HG03378 (cell line): ENCODE data around the gene GRK1.
"Not testable (repeated sequence)": the region's sequence is repeated elsewhere in the genome, so short reads cannot be mapped to it uniquely, and the experiment has no call there.

Source experiments
- ATAC-seq: cut with Tn5 transposase; IDR thresholded peaks from one replicate; pipeline ENCODE4 v1.9.1; 2021; ENCODE audit warnings: mild to moderate bottlenecking, moderate library complexity; ENCODE audit not compliant: unreplicated experiment

GRK1 gene

DNA sequence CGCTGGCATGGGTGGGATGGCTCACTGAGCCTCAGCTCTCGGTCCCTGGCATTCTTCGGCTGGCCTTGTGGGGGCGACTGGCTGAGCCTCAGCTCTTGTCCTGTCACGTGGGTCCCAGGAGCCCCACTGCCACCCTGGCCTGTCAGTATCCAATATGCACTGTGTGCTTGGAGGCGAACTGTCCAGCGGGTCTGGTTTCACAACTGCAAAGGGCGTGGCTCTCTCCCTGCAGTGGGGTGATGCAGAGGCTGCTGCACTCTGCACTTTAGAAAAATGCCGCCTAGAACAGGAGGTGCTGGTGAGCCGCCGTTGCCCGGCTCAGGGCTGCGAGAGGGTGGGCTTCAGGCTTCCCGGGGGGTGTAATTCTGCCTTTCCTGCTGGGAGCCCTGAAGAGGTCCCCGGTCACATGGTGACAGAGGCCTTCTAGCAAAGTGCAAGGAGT is 75.0 kb downstream of the GRK1 start:
- no peak for ATAC-seq

DNA sequence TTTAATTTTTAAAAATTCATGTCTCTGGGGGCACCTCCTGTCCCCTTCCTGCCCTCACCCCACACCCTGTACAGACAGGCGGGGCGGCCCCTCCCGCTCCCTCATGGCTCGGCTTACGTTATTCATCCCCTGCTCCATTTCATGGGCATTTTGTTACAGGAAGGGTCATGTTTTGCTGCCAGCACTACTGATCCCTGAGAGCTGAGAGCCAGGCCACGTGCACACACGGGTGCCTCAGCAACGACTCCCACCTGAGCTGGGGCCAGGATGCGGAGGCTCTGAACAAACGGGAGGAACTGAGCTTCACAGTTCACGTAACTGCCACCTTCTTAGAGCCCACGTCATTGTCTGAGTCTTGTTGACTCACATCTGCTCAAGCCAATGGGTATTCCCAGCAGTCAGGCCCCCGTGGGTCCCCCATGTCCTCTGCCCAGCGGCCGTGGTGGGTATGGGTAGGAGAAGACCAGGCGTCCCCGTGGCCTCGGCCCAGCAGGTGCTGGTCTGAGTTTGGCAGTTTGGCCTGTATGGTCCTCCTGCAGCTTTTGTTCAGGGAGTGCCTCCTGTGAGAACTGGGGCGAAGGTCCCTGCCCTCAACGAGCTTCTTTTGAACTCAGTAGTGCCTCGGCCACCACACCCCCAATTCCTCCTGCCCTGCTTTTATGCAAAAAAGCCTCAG is 75.6 kb downstream of the GRK1 start:
- ATAC-seq, result no peak

DNA sequence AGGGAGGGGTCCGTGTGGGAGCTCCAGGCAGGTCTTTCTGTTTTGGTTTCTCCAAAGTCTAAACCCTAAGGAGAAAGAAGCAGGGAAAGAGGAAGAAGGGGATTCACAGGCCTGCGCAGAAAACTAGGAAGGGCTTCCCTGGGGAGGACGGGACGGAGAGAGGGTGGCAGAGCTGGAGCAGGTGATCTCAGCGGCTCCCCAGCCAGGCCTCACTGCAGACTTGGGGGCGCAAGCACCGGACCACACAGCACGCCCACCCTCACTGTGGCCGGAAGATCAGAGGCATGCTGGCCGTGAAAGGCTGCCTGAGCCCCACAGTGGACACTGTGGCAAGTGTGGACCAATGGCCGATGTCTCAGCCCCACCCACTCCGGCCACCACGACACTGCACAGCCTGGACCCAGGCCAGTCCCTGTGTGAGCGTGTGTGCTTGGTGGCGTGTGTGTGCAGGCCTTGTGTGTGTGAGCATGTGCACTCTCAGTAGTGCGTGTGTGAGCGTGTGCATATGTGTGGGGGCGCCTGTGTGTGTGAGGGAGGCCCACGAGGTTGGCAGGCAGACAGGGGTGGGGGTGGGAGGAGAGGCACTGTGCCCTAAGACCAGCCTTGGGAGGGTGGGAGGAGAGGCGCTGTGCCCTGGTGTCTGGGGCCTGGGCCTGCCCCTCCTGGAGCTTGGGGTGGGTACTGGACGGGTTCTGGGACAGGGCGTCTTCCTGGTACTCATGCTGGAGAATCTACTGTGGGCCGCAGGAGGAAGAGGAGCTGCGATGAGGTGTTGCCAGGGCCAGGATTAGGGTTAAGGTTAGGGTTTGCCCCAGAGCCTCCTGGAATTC is 76.6 kb downstream of the GRK1 start:
- ATAC-seq, result no peak

DNA sequence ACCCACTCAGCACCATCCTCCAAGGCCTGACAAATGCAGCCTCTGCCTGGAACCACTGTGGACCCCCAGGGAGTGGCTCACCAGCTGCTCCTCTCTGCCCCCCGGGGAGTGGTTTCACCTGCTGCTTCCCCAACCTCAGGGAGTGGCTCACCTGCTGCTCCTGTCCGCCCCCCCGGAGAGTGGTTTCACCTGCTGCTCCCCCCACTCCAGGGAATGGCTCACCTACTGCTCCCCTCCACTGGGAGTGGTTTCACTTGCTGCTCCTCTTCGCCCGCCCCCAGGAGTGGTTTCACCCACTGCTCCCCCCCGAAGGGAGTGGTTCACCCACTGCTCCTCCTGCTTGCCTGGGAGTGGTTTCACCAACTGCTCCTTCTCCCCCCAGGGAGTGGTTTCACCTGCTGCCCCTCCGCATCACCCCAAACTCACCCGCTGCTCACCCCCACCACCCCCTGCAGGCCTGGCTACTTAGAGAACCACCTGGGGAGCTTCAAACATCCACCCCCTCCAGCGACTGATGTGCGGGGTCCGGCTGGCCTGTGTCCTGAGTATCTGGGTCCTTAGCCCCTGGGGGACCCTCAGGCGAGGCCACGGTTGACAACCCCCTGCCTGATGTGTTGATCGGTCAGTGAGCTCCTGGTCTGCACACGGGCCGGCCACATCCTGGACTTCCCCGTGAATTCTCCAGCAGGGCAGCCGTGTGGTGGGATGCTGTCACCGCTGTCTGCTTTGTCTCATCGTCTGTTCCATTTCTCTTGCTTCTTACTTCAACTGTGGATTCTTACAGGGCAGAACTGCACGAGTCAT is 77.4 kb downstream of the GRK1 start:
- no peak for ATAC-seq

DNA sequence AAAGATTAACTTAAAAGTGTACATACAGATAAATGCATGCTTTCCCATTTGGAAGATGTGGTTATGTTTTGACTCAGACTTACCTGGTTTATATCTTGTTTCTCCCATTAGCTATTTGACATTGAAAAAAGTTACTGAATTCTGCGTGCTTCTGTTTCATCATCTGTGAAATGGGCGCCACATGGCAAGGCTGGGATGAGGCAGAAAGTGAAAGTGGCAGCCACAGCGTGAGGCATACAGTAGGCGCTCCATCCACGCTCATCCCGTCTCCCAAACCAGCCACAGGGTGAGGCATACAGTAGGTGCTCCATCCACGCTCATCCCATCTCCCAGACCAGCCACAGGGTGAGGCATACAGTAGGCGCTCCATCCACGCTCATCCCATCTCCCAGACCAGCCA is 78.0 kb downstream of the GRK1 start:
- ATAC-seq, result no peak

DNA sequence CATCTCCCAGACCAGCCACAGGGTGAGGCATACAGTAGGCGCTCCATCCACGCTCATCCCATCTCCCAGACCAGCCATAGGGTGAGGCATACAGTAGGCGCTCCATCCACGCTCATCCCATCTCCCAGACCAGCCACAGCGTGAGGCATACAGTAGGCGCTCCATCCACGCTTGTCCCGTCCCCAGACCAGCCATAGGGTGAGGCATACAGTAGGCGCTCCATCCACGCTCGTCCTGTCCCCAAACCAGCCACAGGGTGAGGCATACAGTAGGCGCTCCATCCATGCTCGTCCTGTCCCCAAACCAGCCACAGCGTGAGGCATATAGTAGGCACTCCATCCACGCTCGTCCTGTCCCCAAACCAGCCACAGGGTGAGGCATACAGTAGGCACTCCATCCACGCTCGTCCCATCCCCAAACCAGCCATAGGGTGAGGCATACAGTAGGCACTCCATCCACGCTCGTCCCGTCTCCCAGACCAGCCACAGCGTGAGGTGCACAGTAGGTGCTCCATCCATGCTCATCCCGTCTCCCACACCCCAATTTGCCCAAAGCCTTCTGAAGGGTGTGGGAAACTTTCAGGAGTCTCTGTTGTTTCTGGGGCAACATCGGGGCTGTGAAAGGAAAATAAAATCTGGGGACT is 78.6 kb downstream of the GRK1 start:
- ATAC-seq, result not testable (repeated sequence)

DNA sequence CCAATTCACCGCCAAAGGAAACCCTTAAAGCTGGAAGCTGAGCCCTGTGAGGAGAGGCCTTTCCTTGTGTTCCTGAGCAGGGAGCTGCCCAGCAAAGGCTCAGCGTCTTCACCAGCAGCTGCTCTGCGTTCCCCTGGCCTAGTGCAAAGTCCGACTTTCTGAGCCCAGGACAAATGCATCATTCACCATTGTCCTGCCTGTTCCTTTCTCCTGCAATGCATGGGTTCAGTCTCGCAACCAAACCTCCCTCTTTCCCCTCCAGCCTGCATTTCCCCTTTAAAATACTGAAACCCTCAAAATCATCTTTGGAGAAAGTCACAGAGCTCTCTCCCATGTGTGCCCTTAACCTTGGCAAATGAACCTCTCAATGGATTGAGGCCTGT is 79.1 kb downstream of the GRK1 start:
- no peak for ATAC-seq

DNA sequence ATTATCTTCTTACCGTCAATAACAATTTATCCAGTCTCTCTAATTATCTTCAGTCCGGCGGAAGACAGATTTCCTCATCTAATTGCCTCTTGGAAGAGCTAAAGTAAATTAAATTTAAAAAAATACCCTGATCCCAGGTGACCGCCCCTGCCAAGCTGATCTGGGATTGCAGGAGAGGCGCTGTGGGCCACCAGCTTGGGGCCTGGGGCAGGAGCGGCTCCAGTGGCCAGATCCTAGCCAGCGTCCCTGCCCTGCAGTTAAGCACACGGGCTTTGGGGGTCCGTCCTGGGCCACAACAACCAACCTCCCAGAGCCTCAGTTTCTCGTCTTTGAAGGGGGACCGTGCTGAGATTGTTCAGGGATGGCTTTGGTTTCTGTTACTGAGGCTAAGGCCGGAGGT is 79.7 kb downstream of the GRK1 start:
- ATAC-seq, result no peak

DNA sequence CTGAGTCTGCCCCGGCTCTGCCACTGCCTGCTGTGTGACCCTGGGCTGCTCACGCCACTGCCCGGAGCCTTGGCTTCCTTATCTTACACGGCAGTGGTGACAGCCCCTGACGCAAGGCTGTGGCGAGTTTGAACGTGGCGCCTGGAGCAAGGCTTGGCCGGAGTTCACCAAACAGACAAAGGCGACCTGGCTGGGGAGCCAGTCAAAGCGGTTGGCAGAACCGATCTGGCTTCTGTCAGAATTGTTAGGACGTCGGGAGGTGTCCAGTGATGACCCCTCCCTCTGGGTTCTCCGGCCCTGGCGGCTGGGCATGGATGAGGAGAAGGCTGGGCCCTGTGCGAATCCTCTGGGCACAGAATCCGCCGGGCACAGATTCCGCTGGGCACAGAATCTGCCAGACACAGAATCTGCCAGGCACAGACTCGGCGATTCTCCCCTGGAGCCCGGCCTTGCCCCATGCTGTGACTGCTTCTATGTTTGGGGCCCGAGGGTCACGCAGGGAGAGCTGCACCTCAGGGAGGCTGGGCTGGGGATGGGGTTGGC is 80.3 kb downstream of the GRK1 start:
- ATAC-seq, result no peak

DNA sequence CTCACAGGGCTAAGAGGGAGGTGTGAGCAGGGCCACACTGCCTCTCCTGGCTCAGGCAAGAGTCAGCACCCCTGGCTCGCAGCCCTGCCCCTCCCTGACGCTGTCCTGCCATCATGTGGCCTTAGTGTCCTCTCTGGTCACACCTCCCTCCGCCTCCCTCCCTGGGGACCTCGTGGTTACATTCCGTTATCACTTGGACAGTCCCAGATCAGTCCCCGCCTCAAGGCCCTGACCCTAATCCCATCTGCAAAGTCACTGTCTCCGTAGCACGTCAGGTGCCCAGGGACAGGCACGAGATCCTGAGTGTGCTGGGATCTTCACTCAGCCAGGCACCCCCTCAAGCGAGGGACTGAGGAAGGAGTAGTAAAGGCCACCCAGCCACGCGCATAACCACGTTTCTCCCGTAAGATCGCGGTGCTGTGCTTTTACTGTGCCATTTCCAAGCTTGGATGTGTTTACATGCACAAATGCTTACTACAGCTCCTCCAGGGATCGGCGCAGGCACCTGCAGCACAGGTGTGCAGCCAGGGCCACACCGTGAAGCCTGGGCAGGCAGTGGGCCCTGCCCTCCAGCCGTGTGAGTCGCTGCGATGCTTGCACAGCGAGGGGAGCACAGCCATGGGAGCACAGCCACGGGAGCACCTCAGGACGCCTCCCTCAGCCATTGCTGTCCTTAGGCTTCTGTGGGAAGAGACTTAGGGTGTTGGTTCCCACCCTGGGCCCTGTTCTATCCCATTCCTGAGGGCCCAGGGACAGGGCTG is 81.3 kb downstream of the GRK1 start:
- ATAC-seq, result no peak

DNA sequence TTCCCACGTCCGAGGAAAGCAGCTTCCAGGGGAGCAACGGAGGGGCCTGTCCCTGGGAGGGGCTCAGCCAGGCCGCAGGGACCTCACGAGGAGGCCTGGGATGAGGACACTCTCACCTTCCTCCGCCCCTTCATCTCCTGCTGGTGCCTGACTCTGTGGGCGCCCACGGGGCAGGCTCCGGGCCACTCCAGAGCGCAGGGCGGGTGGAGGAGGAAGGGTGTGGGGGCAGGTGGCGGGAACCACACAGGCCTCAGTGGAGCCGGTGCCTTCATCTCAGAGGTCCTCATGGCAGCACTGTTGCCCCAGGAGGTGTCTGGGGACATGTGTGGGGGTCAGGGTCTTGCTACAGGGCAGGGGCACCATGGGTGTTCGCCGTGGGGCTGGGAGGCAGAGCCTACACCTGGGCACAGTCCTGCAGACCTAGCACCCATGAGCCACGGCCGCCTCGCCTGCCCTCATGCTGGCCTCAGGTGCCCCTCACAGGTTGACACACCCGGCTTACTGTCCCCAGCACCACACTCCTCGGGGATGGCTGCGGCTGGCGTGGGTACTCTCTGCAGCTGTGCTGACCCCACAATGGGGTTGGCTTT is 81.9 kb downstream of the GRK1 start:
- ATAC-seq, result no peak

DNA sequence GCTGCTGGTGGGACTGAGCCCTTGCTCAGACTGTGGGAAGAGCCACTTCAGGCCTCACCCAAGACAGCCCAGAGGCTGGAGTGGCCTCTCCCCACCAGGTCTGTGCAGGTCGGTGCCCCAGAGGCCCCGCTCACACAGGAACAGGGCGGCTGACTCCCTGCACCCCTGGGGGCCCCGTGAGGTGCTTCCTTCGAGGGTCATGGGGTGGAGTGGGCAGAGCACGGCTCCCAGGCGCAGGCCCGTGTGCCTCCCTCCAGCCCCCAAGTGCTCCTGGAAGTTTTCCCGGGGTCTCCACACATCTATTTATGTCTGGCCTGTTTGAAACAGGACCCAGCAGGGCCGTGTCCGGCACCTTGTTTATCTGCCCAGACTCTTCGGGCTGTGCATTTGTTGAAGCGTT is 82.5 kb downstream of the GRK1 start:
- ATAC-seq, result no peak

DNA sequence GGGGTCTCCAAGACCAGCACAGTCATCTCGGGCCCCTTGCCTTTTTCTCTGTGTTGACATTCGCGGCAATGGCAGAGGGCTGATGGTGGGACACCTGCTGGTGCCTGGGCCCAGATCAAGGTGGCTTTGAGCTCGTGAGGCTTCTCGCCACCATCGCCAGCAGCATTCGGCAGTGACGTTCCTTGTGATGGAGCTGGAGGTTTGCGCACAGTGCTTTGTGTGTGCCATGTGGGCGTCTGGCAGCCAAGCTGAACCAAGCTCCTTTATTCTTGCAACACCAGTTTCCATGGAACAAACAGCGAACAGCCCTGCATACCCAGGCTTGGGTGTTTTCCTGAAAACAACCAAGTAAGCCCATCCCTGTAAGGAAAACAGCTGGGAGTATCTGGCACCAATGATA is 82.9 kb downstream of the GRK1 start:
- no peak for ATAC-seq

DNA sequence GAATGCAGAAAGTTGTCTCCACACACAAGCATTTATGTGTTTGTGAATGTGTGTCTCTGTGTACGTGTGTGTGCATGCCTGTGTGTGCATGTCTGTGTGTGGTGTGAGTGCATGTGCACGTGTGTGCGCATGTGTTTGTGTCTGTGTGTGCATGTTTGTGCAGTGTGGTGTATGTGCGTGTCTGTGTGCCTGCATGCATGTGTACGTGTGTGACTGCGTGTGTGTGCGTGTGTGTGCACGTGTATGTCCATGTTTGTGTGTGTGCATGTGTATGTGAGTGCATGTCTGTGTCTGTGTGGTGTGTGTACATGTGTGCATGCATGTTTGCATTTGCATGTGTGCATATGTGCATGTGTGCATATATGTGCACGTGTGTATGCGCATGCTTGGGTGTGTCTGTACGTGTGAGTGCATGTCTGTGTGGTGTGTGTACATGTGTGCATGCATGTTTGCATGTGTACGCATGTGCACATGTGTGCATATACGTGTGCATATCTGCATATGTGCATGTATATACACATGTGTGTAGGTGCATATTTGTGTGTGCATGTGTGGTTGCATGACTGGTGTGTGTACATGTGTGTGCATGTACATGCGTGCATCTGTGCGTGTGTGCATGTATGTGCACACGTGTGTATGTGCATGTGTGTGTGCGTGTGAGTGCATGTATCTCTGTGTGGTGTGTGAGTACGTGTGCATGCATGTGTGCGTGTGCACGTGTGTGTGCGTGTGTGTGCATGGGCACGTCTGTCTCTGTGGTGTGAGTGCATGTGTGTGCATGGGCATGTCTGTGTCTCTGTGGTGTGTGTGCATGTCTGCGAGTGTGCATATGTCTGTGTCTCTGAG is 83.8 kb downstream of the GRK1 start:
- no peak for ATAC-seq

DNA sequence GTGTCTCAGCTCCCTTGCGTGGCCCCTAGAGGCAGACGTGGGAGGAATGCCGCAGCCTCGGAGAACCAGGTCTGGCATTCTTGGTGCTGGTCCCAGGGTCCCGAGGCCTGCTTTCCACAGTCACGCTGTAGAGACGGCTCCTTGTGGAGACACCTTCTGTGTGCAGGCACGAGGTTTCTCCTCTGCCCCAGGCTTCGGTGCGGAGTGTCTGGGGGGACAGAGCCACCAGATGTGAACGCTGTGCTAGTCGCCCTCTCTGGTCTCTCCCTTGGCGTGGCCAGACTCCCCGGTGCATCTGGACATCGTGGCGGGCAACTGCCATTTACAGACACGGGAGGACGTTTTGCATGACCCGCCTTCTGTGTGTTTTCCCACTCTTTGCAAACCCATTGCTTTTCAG is 84.5 kb downstream of the GRK1 start:
- no peak for ATAC-seq

DNA sequence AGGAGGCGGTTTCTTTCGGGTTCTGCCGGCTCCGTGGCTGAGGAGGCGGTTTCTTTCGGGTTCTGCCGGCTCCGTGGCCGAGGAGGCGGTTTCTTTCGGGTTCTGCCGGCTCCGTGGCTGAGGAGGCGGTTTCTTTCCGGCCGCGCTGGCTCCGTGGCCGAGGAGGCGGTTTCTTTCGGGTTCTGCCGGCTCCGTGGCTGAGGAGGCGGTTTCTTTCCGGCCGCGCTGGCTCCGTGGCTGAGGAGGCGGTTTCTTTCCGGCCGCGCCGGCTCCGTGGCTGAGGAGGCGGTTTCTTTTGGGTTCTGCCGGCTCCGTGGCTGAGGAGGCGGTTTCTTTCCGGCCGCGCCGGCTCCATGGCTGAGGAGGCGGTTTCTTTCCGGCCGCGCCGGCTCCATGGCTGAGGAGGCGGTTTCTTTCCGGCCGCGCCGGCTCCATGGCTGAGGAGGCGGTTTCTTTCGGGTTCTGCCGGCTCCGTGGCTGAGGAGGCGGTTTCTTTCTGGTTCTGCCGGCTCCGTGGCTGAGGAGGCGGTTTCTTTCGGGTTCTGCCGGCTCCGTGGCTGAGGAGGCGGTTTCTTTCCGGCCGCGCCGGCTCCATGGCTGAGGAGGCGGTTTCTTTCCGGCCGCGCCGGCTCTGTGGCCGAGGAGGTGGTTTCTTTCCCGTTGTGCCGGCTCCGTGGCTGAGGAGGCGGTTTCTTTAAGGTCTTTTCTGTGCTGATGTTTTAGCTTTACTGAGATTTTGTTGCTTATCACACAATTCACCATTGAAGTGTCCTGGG is 85.4 kb downstream of the GRK1 start:
- ATAC-seq, result not testable (repeated sequence)

DNA sequence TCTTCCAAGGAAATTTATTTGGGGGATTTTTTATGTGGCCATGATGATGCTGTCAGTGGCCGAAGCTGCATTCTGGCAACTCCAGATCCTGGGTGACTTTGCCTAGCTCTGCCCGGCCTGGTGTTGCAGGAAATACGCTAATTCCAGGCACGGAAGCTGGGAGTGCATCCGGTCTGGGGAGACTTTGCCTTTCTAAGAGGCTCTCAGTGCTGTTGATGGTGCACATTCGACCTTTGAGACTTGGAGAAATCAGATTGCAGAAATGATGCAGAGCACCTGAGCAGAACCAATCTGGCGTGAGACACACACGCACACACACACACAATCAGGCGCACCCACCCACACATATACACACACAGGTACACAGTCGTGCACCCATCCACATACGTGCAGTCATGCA is 86.2 kb downstream of the GRK1 start:
- no peak for ATAC-seq

DNA sequence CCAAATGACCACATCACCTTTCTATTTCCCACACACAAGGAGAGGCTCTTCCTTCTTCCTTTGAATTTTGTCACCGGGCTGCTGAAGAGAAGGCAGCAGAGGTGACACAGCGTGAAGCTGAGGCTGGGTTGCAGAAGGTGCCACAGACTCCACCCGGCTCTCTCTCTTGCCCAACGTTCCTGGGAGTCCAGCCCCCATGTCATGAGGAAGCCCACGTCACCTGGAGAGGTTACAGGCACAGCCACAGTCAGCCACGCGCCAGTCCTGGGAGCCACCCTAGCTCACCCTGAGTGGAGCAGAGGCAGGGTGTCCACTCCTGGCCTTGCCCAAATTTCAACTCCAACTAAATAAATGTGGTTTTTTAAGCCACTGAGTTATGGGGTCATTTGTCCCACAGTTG is 87.2 kb downstream of the GRK1 start:
- no peak for ATAC-seq
